Measurements from ENCODE around the gene HDAC7. TPM values are rescaled to one million over a fixed set of nuclear protein-coding genes. Genes with fewer than 3 reads are reported as not detected.

The HDAC7 gene
- total and polyA plus RNA-seq, 8 donors: 22.8 to 313 (median 46.8) TPM

- 53 to 67% (median 66%) methylated on average over 4 to 5 of the region's 5 CpGs for WGBS, 5 donors
- Histone ChIP-seq H3K27ac (peak overlapping the region in 4 of 5 donors; percentile 59 to 73 (median 70)), H3K27me3 (no peaks in the 10 kb centered on the region), H3K9me3 (no peaks in the 10 kb centered on the region), H3K36me3 (peaks cover 0 to 15% (median 8%) of the 10 kb centered on the region in 4 donors), H3K4me1 (peaks cover 41 to 80% (median 71%) of the 10 kb centered on the region in 4 donors), H3K4me3 (no peak overlapping the region)
- TF ChIP-seq EP300 (IDR thresholded peaks at IDR 0.05): no peak
- TF ChIP-seq CTCF (IDR thresholded peaks at IDR 0.05): no peak
- no peak for TF ChIP-seq POLR2AphosphoS5 (IDR thresholded peaks at IDR 0.05)
- TF ChIP-seq POLR2A (IDR thresholded peaks at IDR 0.05): no peak
- intact Hi-C loops (cut with DNase I; ENCODE audit: low total_unique reads): no loop called here
- no peak for DNase-seq
Measured at GRCh38 chr12:47776471-47777143, 43.1 kb downstream of the HDAC7 start.

GRCh38 chr12:47775100-47775911 is 44.4 kb downstream of the HDAC7 start:
- H3K4me1 ChIP-seq: peaks cover 41 to 80% (median 72%) of the 10 kb centered on the region in 4 donors
- intact Hi-C loops (cut with DNase I; ENCODE audit: low total_unique reads): no loop called here
- no peaks in the 10 kb centered on the region for H3K9me3 ChIP-seq
- DNase-seq: no peak
- no peak for TF ChIP-seq EP300 (IDR thresholded peaks at IDR 0.05)
- TF ChIP-seq POLR2A (IDR thresholded peaks at IDR 0.05): no peak
- TF ChIP-seq CTCF (IDR thresholded peaks at IDR 0.05): no peak
- no peak for TF ChIP-seq POLR2AphosphoS5 (IDR thresholded peaks at IDR 0.05)
- H3K4me3 ChIP-seq: no peak overlapping the region
- peaks cover 0 to 3% (median 0%) of the 10 kb centered on the region in 4 donors for H3K36me3 ChIP-seq
- peak overlapping the region in 4 of 5 donors; percentile 30 to 73 (median 54) for H3K27ac ChIP-seq
- 69 to 79% (median 78%) methylated on average over 10 of the region's 10 CpGs for WGBS, 5 donors
- no peaks in the 10 kb centered on the region for H3K27me3 ChIP-seq

GRCh38 chr12:47774663-47775062 is 45.0 kb downstream of the HDAC7 start:
- intact Hi-C loops (cut with DNase I; ENCODE audit: low total_unique reads): no loop called here
- no peaks in the 10 kb centered on the region for H3K36me3 ChIP-seq
- peak overlapping the region in 2 of 4 donors; percentile 82 to 92 for H3K4me3 ChIP-seq
- peak overlapping the region in 4 of 5 donors; percentile 30 to 73 (median 54) for H3K27ac ChIP-seq
- no peaks in the 10 kb centered on the region for H3K9me3 ChIP-seq
- peaks cover 41 to 82% (median 70%) of the 10 kb centered on the region in 4 donors for H3K4me1 ChIP-seq
- no peaks in the 10 kb centered on the region for H3K27me3 ChIP-seq
- DNase-seq: no peak
- TF ChIP-seq EP300 (IDR thresholded peaks at IDR 0.05): no peak
- TF ChIP-seq CTCF (IDR thresholded peaks at IDR 0.05): no peak
- no peak for TF ChIP-seq POLR2AphosphoS5 (IDR thresholded peaks at IDR 0.05)
- TF ChIP-seq POLR2A (IDR thresholded peaks at IDR 0.05): no peak
- WGBS, 5 donors: 90 to 98% (median 92%) methylated on average over 7 of the region's 7 CpGs

- WGBS, 5 donors: 46 to 57% (median 51%) methylated on average over 13 to 14 of the region's 14 CpGs
- H3K9me3 ChIP-seq: no peaks in the 10 kb centered on the region
- intact Hi-C loops (cut with DNase I; ENCODE audit: low total_unique reads): no loop called here
- H3K4me1 ChIP-seq: peaks cover 40 to 76% (median 64%) of the 10 kb centered on the region in 4 donors
- H3K36me3 ChIP-seq: no peaks in the 10 kb centered on the region
- H3K4me3 ChIP-seq: peak overlapping the region; percentile 80 to 97 (median 87)
- DNase-seq: no peak
- no peak for TF ChIP-seq POLR2A (IDR thresholded peaks at IDR 0.05)
- TF ChIP-seq CTCF (IDR thresholded peaks at IDR 0.05): no peak
- TF ChIP-seq EP300 (IDR thresholded peaks at IDR 0.05): no peak
- no peak for TF ChIP-seq POLR2AphosphoS5 (IDR thresholded peaks at IDR 0.05)
- H3K27me3 ChIP-seq: no peaks in the 10 kb centered on the region
- H3K27ac ChIP-seq: peak overlapping the region in 4 of 5 donors; percentile 83 to 91 (median 88)
Measured at GRCh38 chr12:47773858-47774580, 45.7 kb downstream of the HDAC7 start.
